ENCODE measurements around the gene UNC79. TPM values are rescaled to one million over a fixed set of nuclear protein-coding genes. Genes with fewer than 3 reads are reported as not detected.

Gene UNC79
- total RNA-seq, 1 experiment from 2014 or later: 0.05 TPM

GRCh38 chr14:93536945-93537344 lies 106.2 kb downstream of the UNC79 start:
- no TSS peak for BruUV-seq (replicated peaks)
- TF ChIP-seq, protein P1, sequence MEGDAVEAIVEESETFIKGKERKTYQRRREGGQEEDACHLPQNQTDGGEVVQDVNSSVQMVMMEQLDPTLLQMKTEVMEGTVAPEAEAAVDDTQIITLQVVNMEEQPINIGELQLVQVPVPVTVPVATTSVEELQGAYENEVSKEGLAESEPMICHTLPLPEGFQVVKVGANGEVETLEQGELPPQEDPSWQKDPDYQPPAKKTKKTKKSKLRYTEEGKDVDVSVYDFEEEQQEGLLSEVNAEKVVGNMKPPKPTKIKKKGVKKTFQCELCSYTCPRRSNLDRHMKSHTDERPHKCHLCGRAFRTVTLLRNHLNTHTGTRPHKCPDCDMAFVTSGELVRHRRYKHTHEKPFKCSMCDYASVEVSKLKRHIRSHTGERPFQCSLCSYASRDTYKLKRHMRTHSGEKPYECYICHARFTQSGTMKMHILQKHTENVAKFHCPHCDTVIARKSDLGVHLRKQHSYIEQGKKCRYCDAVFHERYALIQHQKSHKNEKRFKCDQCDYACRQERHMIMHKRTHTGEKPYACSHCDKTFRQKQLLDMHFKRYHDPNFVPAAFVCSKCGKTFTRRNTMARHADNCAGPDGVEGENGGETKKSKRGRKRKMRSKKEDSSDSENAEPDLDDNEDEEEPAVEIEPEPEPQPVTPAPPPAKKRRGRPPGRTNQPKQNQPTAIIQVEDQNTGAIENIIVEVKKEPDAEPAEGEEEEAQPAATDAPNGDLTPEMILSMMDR (IDR thresholded peaks at IDR 0.05): peak; percentile 32
- TF ChIP-seq TCF7L2 (IDR thresholded peaks at IDR 0.05; ENCODE audit: low read depth, low read length): no peak
- TF ChIP-seq, protein P2, sequence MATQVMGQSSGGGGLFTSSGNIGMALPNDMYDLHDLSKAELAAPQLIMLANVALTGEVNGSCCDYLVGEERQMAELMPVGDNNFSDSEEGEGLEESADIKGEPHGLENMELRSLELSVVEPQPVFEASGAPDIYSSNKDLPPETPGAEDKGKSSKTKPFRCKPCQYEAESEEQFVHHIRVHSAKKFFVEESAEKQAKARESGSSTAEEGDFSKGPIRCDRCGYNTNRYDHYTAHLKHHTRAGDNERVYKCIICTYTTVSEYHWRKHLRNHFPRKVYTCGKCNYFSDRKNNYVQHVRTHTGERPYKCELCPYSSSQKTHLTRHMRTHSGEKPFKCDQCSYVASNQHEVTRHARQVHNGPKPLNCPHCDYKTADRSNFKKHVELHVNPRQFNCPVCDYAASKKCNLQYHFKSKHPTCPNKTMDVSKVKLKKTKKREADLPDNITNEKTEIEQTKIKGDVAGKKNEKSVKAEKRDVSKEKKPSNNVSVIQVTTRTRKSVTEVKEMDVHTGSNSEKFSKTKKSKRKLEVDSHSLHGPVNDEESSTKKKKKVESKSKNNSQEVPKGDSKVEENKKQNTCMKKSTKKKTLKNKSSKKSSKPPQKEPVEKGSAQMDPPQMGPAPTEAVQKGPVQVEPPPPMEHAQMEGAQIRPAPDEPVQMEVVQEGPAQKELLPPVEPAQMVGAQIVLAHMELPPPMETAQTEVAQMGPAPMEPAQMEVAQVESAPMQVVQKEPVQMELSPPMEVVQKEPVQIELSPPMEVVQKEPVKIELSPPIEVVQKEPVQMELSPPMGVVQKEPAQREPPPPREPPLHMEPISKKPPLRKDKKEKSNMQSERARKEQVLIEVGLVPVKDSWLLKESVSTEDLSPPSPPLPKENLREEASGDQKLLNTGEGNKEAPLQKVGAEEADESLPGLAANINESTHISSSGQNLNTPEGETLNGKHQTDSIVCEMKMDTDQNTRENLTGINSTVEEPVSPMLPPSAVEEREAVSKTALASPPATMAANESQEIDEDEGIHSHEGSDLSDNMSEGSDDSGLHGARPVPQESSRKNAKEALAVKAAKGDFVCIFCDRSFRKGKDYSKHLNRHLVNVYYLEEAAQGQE (IDR thresholded peaks at IDR 0.05; ENCODE audit: insufficient read depth in 1 of 2, low read depth in 2 of 2, low read length in 1 of 2): no peak
- POLR2A ChIA-PET: no interaction called here
- DNase-seq (ENCODE audit: low read depth, low spot score) (no peak), ATAC-seq (no peak)
- intact Hi-C loops (cut with micrococcal nuclease; ENCODE audit: unreplicated experiment): no loop called here
- H3K4me1 ChIP-seq (ENCODE audit: control insufficient read depth, insufficient read depth, low read length): no peaks in the 10 kb centered on the region
- in situ Hi-C loops (cut with HindIII; ENCODE audit: low pct_unique_long_range_greater_than_20kb, low sequenced_read_pairs): no loop called here
- CTCF ChIA-PET: no interaction called here
- H3K9me3 ChIP-seq (ENCODE audit: control insufficient read depth, insufficient read depth, low read depth, low read length): no peaks in the 10 kb centered on the region
- no peaks in the 10 kb centered on the region; the same call in 1 of the 2 replicates for H3K27me3 ChIP-seq (ENCODE audit: control insufficient read depth, insufficient read depth, low read length)
- H3K36me3 ChIP-seq (ENCODE audit: control insufficient read depth, insufficient read depth, low read length): no peaks in the 10 kb centered on the region
- H3K27ac ChIP-seq (ENCODE audit: low read length): no peak overlapping the region
- H3K4me3 ChIP-seq (ENCODE audit: low read depth in 2 of 2, low read length in 2 of 2): no peak overlapping the region

DNA sequence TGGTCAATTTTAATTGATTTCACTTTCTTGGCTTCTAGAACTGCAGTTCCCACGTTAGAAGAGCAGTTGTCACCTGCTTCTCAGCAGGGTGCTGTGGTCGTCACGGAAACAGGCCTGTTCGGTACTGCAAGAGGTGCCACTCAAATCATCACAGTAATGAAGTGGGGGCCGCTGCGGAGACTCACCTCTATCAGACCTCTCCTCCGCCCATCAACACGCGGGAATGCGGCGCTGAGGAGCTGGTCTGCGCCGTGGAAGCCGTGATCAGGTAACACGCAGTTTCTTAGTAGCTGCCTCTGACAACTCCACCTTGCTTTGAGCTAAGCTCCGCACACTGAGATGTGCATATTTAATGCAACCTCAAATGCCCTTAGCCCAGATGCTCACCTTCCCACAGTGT lies 107.2 kb downstream of the UNC79 start:
- intact Hi-C loops (cut with micrococcal nuclease; ENCODE audit: unreplicated experiment): no loop called here
- ChIA-PET POLR2A (no interaction called here), CTCF (no interaction called here)
- no peak overlapping the region for H3K4me3 ChIP-seq (ENCODE audit: low read depth in 2 of 2, low read length in 2 of 2)
- TF ChIP-seq POLR2AphosphoS5 (IDR thresholded peaks at IDR 0.05; ENCODE audit: low read depth, low read length) (no peak), TCF7L2 (IDR thresholded peaks at IDR 0.05; ENCODE audit: low read depth, low read length) (no peak), SIN3A (IDR thresholded peaks at IDR 0.05; ENCODE audit: borderline replicate concordance, insufficient read depth, low read depth, low read length) (no peak)
- TF ChIP-seq, protein P2 (IDR thresholded peaks at IDR 0.05; ENCODE audit: insufficient read depth in 1 of 2, low read depth in 2 of 2, low read length in 1 of 2): no peak
- TF ChIP-seq, protein P1 (IDR thresholded peaks at IDR 0.05): no peak
- no peaks in the 10 kb centered on the region; the same call in 1 of the 2 replicates for H3K27me3 ChIP-seq (ENCODE audit: control insufficient read depth, insufficient read depth, low read length)
- in situ Hi-C loops (cut with HindIII; ENCODE audit: low pct_unique_long_range_greater_than_20kb, low sequenced_read_pairs): no loop called here
- no peaks in the 10 kb centered on the region for H3K9me3 ChIP-seq (ENCODE audit: control insufficient read depth, insufficient read depth, low read depth, low read length)
- no TSS peak for BruUV-seq (replicated peaks)
- no peaks in the 10 kb centered on the region for H3K4me1 ChIP-seq (ENCODE audit: control insufficient read depth, insufficient read depth, low read length)
- ATAC-seq: no peak
- DNase-seq (ENCODE audit: low read depth, low spot score): no peak
- no peak overlapping the region for H3K27ac ChIP-seq (ENCODE audit: low read length)
- no peaks in the 10 kb centered on the region for H3K36me3 ChIP-seq (ENCODE audit: control insufficient read depth, insufficient read depth, low read length)
